HFF-Myc (cell line): ENCODE results near the gene TRIB2.

Experiments used
- DNase-seq: peaks from one replicate; pipeline ENCODE4 v3.0.0-alpha.2; 2011; ENCODE audit warnings: low read depth; ENCODE audit errors: extremely low read depth
- H3K4me3 ChIP-seq: replicated peaks from 2 replicates; pipeline ENCODE4 v1.5.1; 2011; ENCODE audit warnings: low read depth, mild to moderate bottlenecking, control low read depth, low read length
- TF ChIP-seq, protein P1 (sequence below): IDR thresholded peaks from 2 replicates; pipeline ENCODE4 v1.5.1; 2012; ENCODE audit warnings: mild to moderate bottlenecking, low read depth, low read length, control low read depth; ENCODE audit errors: missing control alignments

TRIB2 gene

DNA sequence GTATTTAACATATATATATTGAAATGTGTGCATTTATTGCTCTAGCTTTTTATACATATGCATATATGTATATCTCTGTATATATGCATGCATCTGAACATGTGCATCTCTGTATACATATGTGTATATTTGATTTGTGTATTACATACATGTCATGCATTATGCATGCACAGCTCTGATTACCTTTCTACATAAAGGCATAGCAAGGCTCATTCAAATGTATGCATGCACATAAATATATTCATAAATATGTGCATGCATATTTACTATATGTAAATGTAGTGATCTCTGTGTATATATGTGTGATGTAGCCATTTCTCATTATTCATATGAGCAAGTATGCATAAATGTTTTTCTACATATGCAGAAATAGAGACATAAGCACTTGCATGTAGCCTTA is 64.6 kb downstream of the TRIB2 start:
- no peak for DNase-seq
- TF ChIP-seq, protein P1, sequence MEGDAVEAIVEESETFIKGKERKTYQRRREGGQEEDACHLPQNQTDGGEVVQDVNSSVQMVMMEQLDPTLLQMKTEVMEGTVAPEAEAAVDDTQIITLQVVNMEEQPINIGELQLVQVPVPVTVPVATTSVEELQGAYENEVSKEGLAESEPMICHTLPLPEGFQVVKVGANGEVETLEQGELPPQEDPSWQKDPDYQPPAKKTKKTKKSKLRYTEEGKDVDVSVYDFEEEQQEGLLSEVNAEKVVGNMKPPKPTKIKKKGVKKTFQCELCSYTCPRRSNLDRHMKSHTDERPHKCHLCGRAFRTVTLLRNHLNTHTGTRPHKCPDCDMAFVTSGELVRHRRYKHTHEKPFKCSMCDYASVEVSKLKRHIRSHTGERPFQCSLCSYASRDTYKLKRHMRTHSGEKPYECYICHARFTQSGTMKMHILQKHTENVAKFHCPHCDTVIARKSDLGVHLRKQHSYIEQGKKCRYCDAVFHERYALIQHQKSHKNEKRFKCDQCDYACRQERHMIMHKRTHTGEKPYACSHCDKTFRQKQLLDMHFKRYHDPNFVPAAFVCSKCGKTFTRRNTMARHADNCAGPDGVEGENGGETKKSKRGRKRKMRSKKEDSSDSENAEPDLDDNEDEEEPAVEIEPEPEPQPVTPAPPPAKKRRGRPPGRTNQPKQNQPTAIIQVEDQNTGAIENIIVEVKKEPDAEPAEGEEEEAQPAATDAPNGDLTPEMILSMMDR, result no peak
- H3K4me3 ChIP-seq, result no peak overlapping the region

DNA sequence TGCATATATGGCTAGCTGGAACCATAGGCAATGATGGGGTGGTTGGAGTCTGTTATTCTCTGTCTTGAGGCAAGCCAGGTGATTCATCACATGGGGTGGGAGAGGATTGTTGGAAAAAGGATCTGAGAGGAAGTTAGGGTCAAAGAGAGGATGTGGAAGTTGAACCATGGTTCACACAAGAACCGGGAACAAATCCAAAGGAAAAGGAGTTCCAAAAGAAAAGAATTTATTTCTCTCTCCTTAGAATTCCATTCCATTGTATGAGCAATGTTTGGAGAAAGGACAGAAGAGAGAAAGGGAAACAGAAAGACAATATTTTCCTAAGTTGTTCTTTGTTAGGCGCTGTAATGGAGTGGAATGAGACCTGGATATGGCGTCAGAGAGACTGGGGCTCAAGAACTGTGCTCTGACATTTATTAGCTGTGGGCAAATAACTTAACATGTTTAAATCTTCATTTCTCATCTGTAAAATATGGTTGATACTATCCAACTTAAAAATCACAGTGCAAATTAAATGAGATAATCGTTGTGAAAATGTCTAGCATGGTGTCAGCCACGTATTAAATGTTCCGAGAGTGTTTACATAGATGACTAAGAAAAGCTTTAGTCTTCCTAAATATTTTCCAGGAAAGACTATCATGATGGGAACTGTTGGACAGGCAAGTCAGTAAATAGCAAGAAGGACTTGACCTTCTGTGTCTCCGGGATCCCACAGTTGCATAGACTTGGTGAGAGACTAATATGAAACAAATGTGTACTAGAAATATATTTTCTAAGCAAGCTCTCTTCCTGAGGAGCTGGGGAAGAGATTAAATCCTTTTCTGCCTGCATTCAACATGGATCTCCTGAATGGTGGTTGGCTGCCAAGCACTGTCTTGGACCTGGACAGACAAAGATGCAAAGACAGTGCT is 71.4 kb downstream of the TRIB2 start:
- peak; percentile 89 for DNase-seq
- no peak overlapping the region for H3K4me3 ChIP-seq
- TF ChIP-seq, protein P1, result no peak

DNA sequence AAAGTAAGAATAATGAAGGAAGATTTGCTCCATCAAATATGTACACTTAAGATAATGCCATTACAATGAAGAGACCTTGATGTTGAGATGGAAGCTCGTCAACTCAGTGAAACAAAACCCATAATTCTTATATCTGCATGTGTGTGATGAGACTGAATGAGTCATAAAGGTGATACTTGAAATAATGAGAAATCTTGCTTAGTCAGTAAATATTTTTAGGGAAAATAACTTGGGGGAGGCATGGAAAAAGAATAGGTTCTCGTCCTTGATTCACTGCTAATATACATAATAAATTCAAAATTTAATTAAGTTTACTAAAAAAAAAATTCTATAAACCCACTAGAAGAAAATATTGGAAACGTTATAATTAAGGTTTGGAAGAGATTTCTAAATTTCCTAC is 75.2 kb downstream of the TRIB2 start:
- DNase-seq, result no peak
- H3K4me3 ChIP-seq, result no peak overlapping the region
- TF ChIP-seq, protein P1, result no peak
